NB4 (cell line): ENCODE results near the gene ZNF91.
"Not testable (repeated sequence)": the region's sequence is repeated elsewhere in the genome, so short reads cannot be mapped to it uniquely, and the experiment has no call there.

Experiments used
- DNase-seq: peaks from one replicate; pipeline ENCODE4 v3.0.0; 2010; ENCODE audit warnings: low read depth
- H3K4me3 ChIP-seq: one replicate; pipeline ENCODE4 v1.5.1; 2011; ENCODE audit warnings: mild to moderate bottlenecking, low read depth, low read length, moderate library complexity
- CTCF ChIP-seq: IDR thresholded peaks from one replicate; pipeline ENCODE4 v1.5.1; 2012; ENCODE audit warnings: low read depth, low read length
- MYC ChIP-seq: IDR thresholded peaks from 2 replicates; pipeline ENCODE4 v1.6.1; 2011; ENCODE audit warnings: low read depth, low read length
- POLR2A ChIP-seq: IDR thresholded peaks from 2 replicates; pipeline ENCODE4 v1.6.1; 2011; ENCODE audit warnings: mild to moderate bottlenecking; ENCODE audit not compliant: insufficient read length; ENCODE audit errors: extremely low read depth
- TF ChIP-seq, protein P1 (sequence below): IDR thresholded peaks from 2 replicates; pipeline ENCODE4 v1.6.1; 2011; ENCODE audit warnings: low read depth, low read length

Gene ZNF91

DNA sequence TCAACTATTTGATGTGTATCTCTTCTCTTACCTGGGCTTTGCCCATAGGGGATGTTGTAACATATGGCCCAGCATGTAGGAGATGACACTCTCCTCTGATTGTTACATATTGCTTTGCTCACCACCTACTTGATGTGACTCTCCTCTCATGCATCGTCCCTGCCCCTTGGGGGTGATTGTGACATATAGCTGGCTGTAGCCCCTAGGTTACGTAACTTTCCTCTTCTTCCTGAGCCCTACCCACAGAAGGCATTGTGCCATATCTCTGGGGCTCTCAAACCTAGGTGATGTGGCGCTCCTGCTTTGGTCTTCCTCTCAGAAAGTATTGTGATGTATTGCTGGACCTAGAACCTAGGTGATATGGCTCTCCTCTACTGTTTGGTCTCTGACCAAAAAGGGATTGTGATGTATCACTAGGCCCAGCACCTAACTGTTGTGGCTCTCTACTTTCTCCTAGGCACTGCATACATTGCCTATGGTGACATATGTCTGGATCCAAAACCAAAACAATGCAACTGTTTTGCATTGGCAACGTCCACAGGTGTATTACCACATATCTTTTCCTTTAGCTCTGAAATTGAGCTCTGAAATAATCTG, 73.2 kb downstream of the ZNF91 start:
- no peak for TF ChIP-seq POLR2A
- TF ChIP-seq, protein P1, sequence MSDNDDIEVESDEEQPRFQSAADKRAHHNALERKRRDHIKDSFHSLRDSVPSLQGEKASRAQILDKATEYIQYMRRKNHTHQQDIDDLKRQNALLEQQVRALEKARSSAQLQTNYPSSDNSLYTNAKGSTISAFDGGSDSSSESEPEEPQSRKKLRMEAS = no peak
- TF ChIP-seq MYC = no peak
- no peak for TF ChIP-seq CTCF
- peak; percentile 92 for DNase-seq
- no peak overlapping the region for H3K4me3 ChIP-seq

DNA sequence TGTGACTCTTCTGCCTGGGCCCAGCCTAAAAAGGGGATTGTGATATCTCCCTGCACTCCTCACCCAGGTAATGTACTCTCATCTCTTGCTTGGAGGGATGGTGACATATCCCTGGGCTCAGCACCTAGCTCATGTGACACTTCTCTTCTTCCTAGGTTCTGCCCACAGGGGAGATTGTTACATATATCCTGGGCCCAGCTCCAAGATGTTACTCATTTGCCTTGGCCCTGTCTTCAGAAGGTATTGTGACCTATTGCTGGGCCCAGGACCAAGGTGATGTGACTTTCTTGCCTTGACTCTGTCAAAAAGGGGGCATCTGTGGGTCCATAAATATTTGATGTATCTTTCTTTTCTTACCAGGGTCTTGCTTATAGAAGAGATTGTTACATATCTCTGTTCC, 73.9 kb downstream of the ZNF91 start:
- DNase-seq, H3K4me3 ChIP-seq: not testable (repeated sequence)

DNA sequence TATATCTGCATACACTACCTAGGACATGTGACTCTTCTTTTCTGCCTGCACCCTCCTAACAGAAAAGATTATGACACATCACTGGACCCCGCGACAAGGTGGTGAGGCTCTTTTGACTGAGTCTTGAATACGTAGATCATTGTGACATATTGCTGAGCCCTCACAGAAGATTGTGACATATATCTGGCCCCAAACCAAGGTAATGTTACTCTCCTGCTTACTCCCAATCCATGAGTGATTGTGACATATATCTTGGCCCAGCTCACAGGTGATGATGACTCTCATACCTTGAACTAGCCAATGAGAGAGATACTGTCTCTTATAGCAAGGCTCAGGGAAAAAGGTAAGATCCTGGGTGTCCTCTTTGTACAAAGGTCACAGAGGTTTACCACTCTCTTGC, 75.7 kb downstream of the ZNF91 start:
- DNase-seq, H3K4me3 ChIP-seq: not testable (repeated sequence)

GRCh38 chr19:23318941-23319340, 76.3 kb downstream of the ZNF91 start:
- not testable (repeated sequence) for H3K4me3 ChIP-seq, DNase-seq

- H3K4me3 ChIP-seq = no peak overlapping the region
- DNase-seq = peak; percentile 41
- TF ChIP-seq MYC = no peak
- TF ChIP-seq, protein P1 = no peak
- no peak for TF ChIP-seq CTCF
- no peak for TF ChIP-seq POLR2A
These were observed 77.1 kb downstream of the ZNF91 start for GRCh38 chr19:23318143-23318542.

GRCh38 chr19:23315286-23315685, 80.0 kb downstream of the ZNF91 start:
- H3K4me3 ChIP-seq = no peak overlapping the region
- TF ChIP-seq POLR2A = no peak
- no peak for TF ChIP-seq MYC
- no peak for TF ChIP-seq CTCF
- TF ChIP-seq, protein P1 = no peak
- no peak for DNase-seq

- peak; percentile 53 for DNase-seq
- no peak for TF ChIP-seq CTCF
- no peak for TF ChIP-seq POLR2A
- TF ChIP-seq MYC = no peak
- TF ChIP-seq, protein P1 = no peak
- no peak overlapping the region for H3K4me3 ChIP-seq
These were observed 80.6 kb downstream of the ZNF91 start for GRCh38 chr19:23314505-23315251.
